HL-60 (cell line): ENCODE measurements around the gene ACTR5.

Source experiments
- DNase-seq, 2 experiments: peaks; one replicate each; pipeline ENCODE4 v3.0.0-alpha.2; 2010 to 2020; ENCODE audit warnings: low read depth in 1 of 2, low spot score in 1 of 2
- H3K27ac ChIP-seq: fragments of 250-450 bp; sonication (Bioruptor Pico); replicated peaks from 2 replicates; pipeline ENCODE4 v1.5.1; 2020; ENCODE audit warnings: mild to moderate bottlenecking, moderate library complexity
- H3K27me3 ChIP-seq: fragments of 250-450 bp; sonication (Bioruptor Pico); 2 replicates; pipeline ENCODE4 v1.5.1; 2021; ENCODE audit warnings: mild to moderate bottlenecking, moderate library complexity; ENCODE audit not compliant: insufficient read depth, poor library complexity, severe bottlenecking
- H3K4me3 ChIP-seq: replicated peaks from 2 replicates; pipeline ENCODE4 v1.5.1; 2011; ENCODE audit warnings: mild to moderate bottlenecking, control low read depth, low read length; ENCODE audit not compliant: insufficient read depth
- GABPA ChIP-seq: IDR thresholded peaks from 2 replicates; pipeline ENCODE4 v1.6.1; 2012; ENCODE audit warnings: low read depth
- POLR2AphosphoS5 ChIP-seq: IDR thresholded peaks from 2 replicates; pipeline ENCODE4 v1.6.1; 2012; ENCODE audit warnings: low read depth
- SPI1 ChIP-seq: IDR thresholded peaks from 2 replicates; pipeline ENCODE4 v1.6.1; 2012; ENCODE audit warnings: low read depth, mild to moderate bottlenecking, borderline replicate concordance
- TF ChIP-seq, protein P1 (sequence below): IDR thresholded peaks from one replicate; pipeline ENCODE4 v1.5.1; 2011; ENCODE audit warnings: low read length, control low read depth, inconsistent platforms; ENCODE audit not compliant: insufficient read depth
- TF ChIP-seq, protein P2 (sequence below): IDR thresholded peaks from 2 replicates; pipeline ENCODE4 v1.6.1; 2012; ENCODE audit warnings: low read depth; ENCODE audit not compliant: insufficient replicate concordance

ACTR5 gene

DNA sequence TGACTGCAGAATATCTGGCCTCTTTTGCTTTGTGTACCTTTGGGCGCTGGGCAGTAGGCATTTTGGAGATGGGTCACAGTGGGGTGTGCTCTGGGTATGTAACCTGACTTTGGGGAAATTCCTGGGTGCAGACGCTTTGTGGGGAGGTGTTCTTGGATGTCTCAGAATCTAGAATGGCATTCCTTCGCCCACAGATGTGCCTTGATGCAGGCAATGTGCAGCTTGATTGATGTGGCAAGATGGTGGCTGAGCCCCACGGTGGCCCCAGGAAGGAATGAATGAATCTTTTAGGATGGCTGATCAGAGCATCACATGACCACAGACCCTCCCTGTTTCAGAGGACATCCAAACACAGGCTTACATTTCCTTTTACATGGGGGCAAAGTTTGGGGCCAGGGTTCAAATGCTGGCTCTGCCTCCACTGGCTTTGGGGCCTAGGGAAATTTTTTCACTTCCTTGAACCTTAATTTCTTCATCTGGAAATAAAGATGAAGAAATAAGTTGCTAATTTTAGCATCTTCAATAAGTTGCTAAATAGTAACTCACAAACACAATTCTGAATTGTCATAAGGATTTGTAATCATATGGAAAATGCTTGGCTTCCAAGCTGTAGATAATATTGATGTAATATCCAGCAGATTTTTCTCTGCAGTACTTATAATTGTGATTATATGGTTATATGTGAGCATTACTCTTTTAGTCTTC is 62.8 kb downstream of the ACTR5 start:
- Histone ChIP-seq H3K4me3 (no peak overlapping the region), H3K27me3 (peaks cover 16% of the 10 kb centered on the region), H3K27ac (no peak overlapping the region)
- TF ChIP-seq GABPA, result no peak
- TF ChIP-seq SPI1, result no peak
- no peak for TF ChIP-seq POLR2AphosphoS5
- TF ChIP-seq, protein P1, sequence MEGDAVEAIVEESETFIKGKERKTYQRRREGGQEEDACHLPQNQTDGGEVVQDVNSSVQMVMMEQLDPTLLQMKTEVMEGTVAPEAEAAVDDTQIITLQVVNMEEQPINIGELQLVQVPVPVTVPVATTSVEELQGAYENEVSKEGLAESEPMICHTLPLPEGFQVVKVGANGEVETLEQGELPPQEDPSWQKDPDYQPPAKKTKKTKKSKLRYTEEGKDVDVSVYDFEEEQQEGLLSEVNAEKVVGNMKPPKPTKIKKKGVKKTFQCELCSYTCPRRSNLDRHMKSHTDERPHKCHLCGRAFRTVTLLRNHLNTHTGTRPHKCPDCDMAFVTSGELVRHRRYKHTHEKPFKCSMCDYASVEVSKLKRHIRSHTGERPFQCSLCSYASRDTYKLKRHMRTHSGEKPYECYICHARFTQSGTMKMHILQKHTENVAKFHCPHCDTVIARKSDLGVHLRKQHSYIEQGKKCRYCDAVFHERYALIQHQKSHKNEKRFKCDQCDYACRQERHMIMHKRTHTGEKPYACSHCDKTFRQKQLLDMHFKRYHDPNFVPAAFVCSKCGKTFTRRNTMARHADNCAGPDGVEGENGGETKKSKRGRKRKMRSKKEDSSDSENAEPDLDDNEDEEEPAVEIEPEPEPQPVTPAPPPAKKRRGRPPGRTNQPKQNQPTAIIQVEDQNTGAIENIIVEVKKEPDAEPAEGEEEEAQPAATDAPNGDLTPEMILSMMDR, result no peak
- TF ChIP-seq, protein P2, sequence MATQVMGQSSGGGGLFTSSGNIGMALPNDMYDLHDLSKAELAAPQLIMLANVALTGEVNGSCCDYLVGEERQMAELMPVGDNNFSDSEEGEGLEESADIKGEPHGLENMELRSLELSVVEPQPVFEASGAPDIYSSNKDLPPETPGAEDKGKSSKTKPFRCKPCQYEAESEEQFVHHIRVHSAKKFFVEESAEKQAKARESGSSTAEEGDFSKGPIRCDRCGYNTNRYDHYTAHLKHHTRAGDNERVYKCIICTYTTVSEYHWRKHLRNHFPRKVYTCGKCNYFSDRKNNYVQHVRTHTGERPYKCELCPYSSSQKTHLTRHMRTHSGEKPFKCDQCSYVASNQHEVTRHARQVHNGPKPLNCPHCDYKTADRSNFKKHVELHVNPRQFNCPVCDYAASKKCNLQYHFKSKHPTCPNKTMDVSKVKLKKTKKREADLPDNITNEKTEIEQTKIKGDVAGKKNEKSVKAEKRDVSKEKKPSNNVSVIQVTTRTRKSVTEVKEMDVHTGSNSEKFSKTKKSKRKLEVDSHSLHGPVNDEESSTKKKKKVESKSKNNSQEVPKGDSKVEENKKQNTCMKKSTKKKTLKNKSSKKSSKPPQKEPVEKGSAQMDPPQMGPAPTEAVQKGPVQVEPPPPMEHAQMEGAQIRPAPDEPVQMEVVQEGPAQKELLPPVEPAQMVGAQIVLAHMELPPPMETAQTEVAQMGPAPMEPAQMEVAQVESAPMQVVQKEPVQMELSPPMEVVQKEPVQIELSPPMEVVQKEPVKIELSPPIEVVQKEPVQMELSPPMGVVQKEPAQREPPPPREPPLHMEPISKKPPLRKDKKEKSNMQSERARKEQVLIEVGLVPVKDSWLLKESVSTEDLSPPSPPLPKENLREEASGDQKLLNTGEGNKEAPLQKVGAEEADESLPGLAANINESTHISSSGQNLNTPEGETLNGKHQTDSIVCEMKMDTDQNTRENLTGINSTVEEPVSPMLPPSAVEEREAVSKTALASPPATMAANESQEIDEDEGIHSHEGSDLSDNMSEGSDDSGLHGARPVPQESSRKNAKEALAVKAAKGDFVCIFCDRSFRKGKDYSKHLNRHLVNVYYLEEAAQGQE, result no peak
- DNase-seq, result no peak

DNA sequence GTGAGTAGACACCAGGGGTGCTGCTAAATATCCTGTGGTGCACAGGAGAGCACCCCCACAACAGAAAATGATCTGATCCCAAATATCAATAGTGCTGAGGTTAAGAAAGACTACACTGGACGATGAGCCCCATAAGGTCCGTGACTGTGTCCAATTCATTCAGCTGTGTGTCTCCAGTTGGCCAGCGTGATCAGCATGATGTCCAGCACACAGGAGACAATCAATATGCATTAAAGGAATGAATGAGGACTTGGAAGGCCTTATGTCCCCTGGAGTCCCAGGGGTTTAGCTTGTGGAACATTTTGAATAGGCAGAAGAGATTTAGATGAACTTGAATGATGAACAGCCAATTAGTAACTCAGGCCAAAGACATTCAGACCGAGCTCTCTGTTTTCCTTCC is 63.5 kb downstream of the ACTR5 start:
- peaks cover 12% of the 10 kb centered on the region for H3K27me3 ChIP-seq
- no peak overlapping the region for H3K27ac ChIP-seq
- no peak overlapping the region for H3K4me3 ChIP-seq
- DNase-seq, result no peak
- TF ChIP-seq GABPA (no peak), SPI1 (no peak), POLR2AphosphoS5 (no peak)
- TF ChIP-seq, protein P2, result no peak
- TF ChIP-seq, protein P1, result no peak

DNA sequence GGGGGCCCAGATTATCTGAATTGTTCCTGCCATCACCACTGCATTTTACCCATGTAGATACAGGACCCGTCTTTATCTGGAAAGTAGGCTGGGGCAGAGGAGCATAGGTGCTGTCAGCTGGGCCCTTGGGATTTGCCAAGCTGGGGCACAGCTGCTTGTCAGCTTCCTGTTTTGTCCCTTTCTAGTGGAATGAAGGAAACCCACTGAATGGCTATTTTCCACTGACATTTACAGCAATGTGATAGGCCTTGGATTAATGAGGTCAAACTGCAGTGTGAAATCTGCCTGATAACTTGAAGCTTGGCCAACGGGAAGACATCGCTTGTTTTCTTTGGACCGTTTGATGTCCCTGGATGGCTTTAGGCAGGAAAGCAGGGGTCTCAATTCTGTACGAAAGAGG is 63.9 kb downstream of the ACTR5 start:
- no peak for DNase-seq
- Histone ChIP-seq H3K4me3 (no peak overlapping the region), H3K27ac (no peak overlapping the region), H3K27me3 (peaks cover 8% of the 10 kb centered on the region)
- TF ChIP-seq SPI1, result no peak
- no peak for TF ChIP-seq POLR2AphosphoS5
- TF ChIP-seq, protein P2, result no peak
- no peak for TF ChIP-seq GABPA
- TF ChIP-seq, protein P1, result no peak
